ENCODE results near the gene FEZ2.

The FEZ2 gene

DNA sequence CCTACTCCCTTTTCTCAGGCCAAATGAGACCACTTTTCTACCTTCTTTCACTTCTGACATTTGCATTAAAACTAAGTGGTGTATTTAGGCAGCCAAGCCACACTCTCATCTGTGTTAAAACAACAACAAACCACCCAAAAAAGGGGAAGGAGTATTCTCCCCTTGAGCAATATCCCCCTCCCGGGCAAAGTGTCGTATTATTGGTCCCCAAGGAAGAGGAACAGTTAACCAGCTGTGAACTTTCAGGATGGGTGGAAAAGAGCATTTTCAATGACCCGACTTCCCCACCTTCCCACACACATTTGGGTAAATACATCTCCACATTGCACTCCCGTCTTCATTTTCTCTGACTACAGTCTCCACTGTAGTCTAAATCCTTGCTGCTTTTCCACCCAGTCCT is 44.3 kb downstream of the FEZ2 start:
- no peak for TF ChIP-seq CTCF (IDR thresholded peaks at IDR 0.05; ENCODE audit: extremely low read depth, insufficient read depth, missing control alignments)
- in situ Hi-C loops (cut with MboI; ENCODE audit: low pct_unique_long_range_greater_than_20kb, low sequenced_read_pairs, unreplicated experiment), result no loop called here
- no peak for DNase-seq (ENCODE audit: low spot score)

- no peak for TF ChIP-seq CTCF (IDR thresholded peaks at IDR 0.05; ENCODE audit: extremely low read depth, insufficient read depth, missing control alignments)
- in situ Hi-C loops (cut with MboI; ENCODE audit: low pct_unique_long_range_greater_than_20kb, low sequenced_read_pairs, unreplicated experiment), result no loop called here
- DNase-seq (ENCODE audit: low spot score), result no peak
Measured at GRCh38 chr2:36550006-36550405, 48.0 kb downstream of the FEZ2 start.

- in situ Hi-C loops (cut with MboI; ENCODE audit: low pct_unique_long_range_greater_than_20kb, low sequenced_read_pairs, unreplicated experiment), result no loop called here
- no peak for TF ChIP-seq CTCF (IDR thresholded peaks at IDR 0.05; ENCODE audit: extremely low read depth, insufficient read depth, missing control alignments)
- no peak for DNase-seq (ENCODE audit: low spot score)
Measured at GRCh38 chr2:36549165-36549574, 48.8 kb downstream of the FEZ2 start.

DNA sequence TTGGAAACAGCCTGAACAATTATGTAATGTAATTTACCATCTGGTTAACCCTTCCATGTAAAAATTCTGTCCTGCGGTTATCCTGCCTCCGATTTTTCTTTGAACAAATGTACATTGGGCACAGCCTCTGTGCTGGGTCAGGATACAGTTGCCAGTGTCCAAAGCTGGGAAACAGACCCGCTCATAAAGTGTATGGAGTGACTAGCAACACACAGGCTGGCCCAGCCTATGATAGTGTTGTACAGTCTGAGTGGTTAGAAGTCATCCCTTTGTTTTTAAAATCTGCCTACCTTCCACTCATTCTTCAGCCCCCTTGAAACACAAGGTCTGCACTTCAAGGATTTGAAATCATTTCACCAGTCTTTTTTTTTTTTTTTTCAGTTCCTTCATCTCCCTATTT is 50.1 kb downstream of the FEZ2 start:
- no peak for DNase-seq (ENCODE audit: low spot score)
- in situ Hi-C loops (cut with MboI; ENCODE audit: low pct_unique_long_range_greater_than_20kb, low sequenced_read_pairs, unreplicated experiment), result no loop called here
- TF ChIP-seq CTCF (IDR thresholded peaks at IDR 0.05; ENCODE audit: extremely low read depth, insufficient read depth, missing control alignments), result no peak

- in situ Hi-C loops (cut with MboI; ENCODE audit: low pct_unique_long_range_greater_than_20kb, low sequenced_read_pairs, unreplicated experiment), result no loop called here
- TF ChIP-seq CTCF (IDR thresholded peaks at IDR 0.05; ENCODE audit: extremely low read depth, insufficient read depth, missing control alignments), result no peak
- no peak for DNase-seq (ENCODE audit: low spot score)
Measured at GRCh38 chr2:36545871-36546416, 52.0 kb downstream of the FEZ2 start.

DNA sequence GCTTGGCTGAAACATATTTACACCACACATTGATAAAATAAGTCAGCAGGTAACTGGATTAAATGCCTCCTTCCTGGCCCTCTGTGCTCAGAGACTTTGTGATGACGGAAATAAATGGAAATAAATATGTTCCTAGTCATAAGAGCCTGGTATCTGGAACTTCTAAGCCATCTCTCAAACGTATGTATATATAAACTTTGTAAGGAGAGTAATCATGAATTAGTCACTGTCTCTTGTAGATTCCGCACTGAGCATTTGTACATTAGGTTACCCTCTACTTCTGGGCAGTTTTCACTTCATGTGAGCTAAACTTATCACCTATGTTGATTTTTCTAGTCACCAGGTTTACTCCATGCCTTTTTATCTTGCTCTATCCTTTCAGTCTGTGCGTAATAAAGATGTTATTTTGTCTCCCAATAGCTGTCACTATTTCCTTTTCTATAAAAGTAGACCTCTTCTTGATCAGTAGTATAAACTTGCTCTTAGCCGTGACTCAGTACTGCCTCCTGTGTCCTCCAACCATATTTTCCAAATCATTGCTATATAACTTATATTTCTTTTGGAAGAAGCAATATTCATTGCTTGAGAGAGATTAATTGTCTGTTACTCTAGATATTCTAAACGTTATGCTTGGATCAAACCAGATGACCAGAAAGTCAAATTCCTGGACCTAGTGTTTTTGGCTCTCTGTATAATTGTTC is 53.2 kb downstream of the FEZ2 start:
- DNase-seq (ENCODE audit: low spot score), result no peak
- in situ Hi-C loops (cut with MboI; ENCODE audit: low pct_unique_long_range_greater_than_20kb, low sequenced_read_pairs, unreplicated experiment), result no loop called here

More for the DNA sequence above, 53.2 kb downstream of the FEZ2 start:
- TF ChIP-seq CTCF (IDR thresholded peaks at IDR 0.05; ENCODE audit: extremely low read depth, insufficient read depth, missing control alignments), result no peak
